HPDE6-E6E7 (cell line): ENCODE results near the gene KDM6B.
"Not testable (repeated sequence)": the region's sequence is repeated elsewhere in the genome, so short reads cannot be mapped to it uniquely, and the experiment has no call there.

Source experiments
- DNase-seq: peaks from one replicate; pipeline ENCODE4 v3.0.0; 2011; ENCODE audit warnings: missing footprints; ENCODE audit errors: extremely low spot score

The KDM6B gene

DNA sequence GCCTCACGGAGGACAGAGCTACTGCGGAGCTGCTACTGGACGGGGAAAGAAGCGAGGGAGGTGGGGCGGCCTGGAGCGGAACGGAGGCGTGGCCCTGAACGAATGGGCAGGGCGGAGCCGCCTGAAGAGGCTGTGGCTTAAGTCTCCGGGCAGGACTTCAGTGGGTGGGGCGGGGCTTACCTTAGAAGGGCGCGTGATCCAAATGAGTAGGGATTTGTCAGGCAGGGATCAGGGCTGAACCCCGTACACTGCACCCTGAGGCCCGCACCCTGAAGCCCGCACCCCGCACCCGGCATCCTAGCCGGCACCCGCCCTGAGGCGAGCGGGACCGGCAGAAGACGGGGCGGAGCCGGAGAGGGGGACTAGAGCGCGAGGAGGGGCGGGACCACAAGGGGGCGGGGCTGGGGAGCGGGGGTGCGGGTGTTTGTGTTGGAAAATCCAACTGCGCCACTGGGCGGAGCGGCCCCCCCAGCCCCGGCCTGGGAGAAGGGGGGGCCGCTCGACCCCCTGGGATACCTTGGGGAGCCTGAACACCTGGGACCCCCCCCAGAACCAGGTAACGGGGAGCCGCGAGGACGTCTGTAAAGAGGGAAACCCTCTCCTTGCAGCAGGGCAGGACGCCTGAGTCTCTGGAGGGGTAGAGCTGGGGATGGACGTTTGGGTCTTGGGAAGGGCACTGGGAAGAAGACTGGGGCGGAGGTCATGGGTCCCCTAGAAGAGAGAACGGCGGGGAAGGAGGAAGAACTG is at the start of gene KDM6B:
TSS of gene KDM6B (plus strand) at position 423 of the 747 bp plus-strand sequence. CDS start 11,338 bp downstream, outside the sequence.
- peak; percentile 74 for DNase-seq

- DNase-seq: no peak
These were observed 47.2 kb upstream of the KDM6B start for GRCh38 chr17:7786866-7787265.

- DNase-seq: no peak
These were observed 44.9 kb upstream of the KDM6B start for GRCh38 chr17:7789131-7789530.

DNA sequence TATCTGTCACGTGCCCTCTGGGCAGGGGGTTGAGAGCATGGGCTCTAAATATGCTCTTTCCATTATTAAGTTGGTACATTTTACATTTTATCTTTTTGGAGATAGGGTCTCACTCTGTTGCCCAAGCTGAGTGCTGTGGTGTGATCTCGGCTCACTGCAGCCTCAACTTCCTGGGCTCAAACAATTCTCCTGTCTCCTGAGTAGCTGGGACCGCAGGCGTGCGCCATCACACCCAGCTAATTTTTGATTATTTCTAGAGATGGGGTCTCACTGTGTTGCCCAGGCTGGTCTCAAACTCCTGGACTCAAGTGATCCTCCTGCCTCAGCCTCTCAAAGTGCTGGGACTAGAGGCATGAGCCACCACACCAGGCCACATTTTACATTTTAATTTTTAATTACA is 43.9 kb upstream of the KDM6B start:
- no peak for DNase-seq

- no peak for DNase-seq
These were observed 41.4 kb upstream of the KDM6B start for GRCh38 chr17:7792611-7793010.

- DNase-seq: no peak
These were observed 39.8 kb upstream of the KDM6B start for GRCh38 chr17:7794075-7794663.

GRCh38 chr17:7797976-7798375 is 36.0 kb upstream of the KDM6B start:
- no peak for DNase-seq

DNA sequence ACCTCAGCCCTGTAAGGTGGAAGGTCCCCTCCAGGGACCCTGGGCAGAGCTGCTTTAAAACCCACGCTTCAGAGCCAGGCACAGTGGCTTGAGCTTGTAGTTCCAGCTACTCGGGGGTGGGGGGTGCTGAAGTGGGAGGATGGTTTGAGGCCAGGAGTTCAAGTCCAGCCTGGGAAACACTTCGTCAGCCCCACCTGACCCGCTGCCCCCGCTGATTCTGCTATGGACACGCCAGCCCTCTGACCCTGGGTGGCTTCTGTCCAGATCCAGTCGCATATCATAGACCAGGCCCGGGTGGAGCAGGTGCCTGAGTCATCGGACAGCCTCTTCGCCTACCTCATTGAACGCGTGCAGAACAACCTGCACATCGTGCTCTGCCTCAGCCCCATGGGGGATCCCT is 35.2 kb upstream of the KDM6B start:
- no peak for DNase-seq

DNA sequence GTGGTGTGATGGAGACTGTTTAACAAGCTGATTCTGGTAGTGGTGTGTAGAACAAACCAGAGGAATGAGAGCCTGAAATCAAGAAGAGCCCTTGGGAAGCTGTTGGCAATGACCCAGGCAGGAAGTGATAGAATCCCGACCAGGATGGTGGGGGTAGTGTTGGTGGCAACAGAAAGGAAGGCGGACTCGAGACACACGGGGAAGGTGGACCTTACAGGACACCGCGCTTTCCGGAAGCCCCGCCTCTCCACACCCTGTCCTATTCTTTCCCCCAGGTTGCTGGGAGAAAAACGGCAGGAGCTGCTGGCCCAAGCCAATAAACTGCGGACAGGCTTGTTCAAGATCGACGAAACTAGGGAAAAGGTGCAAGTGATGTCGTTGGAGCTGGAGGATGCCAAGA is 30.0 kb upstream of the KDM6B start:
- peak; percentile 23 for DNase-seq

- no peak for DNase-seq
These were observed 27.4 kb upstream of the KDM6B start for GRCh38 chr17:7806587-7806986.

DNA sequence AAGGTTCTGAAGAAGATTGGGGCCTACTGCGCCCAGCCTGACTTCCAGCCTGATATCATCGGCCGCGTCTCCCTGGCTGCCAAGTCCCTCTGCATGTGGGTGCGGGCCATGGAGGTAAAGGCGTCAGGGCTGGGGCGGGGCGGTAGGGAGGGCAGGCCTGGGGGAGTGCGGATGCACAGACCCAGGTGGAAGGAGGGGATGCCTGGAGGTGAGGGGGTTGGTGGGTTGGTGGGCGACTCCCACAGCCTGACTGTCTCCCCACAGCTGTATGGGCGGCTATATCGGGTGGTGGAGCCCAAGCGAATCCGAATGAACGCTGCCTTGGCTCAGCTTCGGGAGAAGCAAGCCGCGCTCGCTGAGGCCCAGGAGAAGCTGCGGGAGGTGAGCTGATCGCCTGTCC is 26.8 kb upstream of the KDM6B start:
- no peak for DNase-seq

- DNase-seq: peak; percentile 63
These were observed 24.8 kb upstream of the KDM6B start for GRCh38 chr17:7809086-7809790.

DNA sequence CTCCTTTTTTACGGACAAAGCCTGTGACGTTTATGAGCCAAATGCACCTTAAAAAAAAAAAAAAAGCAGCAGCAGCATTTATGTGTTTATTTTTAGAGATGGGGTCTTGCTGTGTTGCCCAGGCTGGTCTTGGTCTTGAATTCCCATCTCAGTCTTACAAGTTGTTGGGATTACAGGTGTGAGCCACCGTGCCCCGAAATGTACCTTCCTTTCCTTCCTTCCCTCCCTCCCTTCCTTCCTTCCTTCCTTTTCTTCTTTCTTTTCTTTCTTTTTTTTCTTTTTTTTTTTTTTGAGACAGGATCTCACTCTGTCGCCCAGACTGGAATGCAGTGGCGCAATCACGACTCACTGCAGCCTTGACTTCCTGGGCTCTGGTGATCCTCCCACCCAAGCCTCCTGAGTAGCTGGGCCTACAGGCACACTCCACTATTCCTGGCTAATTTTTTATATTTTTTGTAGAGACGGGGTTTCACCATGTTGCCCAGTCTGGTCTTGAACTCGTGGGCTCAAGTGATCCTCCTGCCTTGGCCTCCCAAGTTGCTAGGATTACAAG is 24.1 kb upstream of the KDM6B start:
- not testable (repeated sequence) for DNase-seq

GRCh38 chr17:7811251-7811650 is 22.8 kb upstream of the KDM6B start:
- DNase-seq: no peak

- DNase-seq: no peak
These were observed 19.0 kb upstream of the KDM6B start for GRCh38 chr17:7814969-7815368.

GRCh38 chr17:7816926-7817642 is 16.9 kb upstream of the KDM6B start:
- no peak for DNase-seq

- no peak for DNase-seq
These were observed 16.4 kb upstream of the KDM6B start for GRCh38 chr17:7817643-7817964.

DNA sequence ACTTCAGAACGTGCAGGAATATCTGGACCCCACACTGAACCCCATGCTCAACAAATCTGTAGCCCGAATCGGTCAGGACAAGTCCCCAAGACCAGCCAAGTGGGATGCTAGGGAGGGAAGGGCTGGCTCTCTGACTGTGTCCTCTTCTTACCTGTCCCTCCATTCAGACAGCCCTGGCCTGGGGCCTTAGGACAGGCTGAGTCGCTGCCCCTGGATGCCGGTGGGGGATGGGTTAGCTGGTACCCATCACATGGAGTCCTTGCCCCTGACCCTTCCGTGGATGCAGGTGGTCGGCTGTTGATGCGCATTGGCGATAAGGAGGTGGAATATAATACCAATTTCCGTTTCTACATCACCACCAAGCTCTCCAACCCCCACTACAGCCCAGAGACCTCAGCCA is 16.0 kb upstream of the KDM6B start:
- no peak for DNase-seq

GRCh38 chr17:7818746-7819645 is 15.0 kb upstream of the KDM6B start:
- DNase-seq: no peak

- no peak for DNase-seq
These were observed 13.8 kb upstream of the KDM6B start for GRCh38 chr17:7820231-7820630.

DNA sequence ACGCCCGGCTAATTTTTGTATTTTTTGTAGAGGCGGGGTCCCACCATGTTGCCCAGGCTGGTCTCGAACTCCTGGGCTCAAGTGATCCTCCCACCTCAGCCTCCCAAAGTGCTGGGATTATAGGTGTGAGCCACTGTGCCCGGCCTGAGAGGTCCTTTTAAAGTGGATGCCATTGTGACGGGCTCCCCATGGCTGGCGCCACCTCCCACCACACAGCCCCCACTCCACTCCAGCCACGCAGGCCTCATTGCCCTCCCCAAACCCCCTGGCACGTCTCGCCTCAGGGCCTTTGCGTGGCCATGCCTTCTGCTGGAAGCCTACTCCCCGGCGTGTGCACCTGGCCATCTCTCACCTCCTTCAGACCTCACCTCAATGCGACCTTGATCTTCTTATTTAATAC is 11.9 kb upstream of the KDM6B start:
- DNase-seq: no peak
